GM19043 (cell line): Measurements from ENCODE around the gene CCDC70.

Experiments used
- ATAC-seq: cut with Tn5 transposase; IDR thresholded peaks from one replicate; pipeline ENCODE4 v1.9.1; 2021; ENCODE audit warnings: low read depth; ENCODE audit not compliant: unreplicated experiment

Gene CCDC70

GRCh38 chr13:51828730-51829567 lies 32.8 kb upstream of the CCDC70 start:
- ATAC-seq: no peak

GRCh38 chr13:51829568-51829899 lies 32.2 kb upstream of the CCDC70 start:
- ATAC-seq: no peak

GRCh38 chr13:51831519-51831918 lies 30.2 kb upstream of the CCDC70 start:
- no peak for ATAC-seq

GRCh38 chr13:51832471-51833152 lies 29.2 kb upstream of the CCDC70 start:
- ATAC-seq: no peak

GRCh38 chr13:51833980-51834379 lies 27.8 kb upstream of the CCDC70 start:
- ATAC-seq: no peak

GRCh38 chr13:51834581-51835171 lies 27.1 kb upstream of the CCDC70 start:
- no peak for ATAC-seq

GRCh38 chr13:51837016-51837415 lies 24.8 kb upstream of the CCDC70 start:
- no peak for ATAC-seq

GRCh38 chr13:51838240-51838846 lies 23.4 kb upstream of the CCDC70 start:
- ATAC-seq: no peak

- no peak for ATAC-seq
Measured at GRCh38 chr13:51839711-51840540, 21.8 kb upstream of the CCDC70 start.

- no peak for ATAC-seq
Measured at GRCh38 chr13:51840917-51841316, 20.9 kb upstream of the CCDC70 start.

- ATAC-seq: no peak
Measured at GRCh38 chr13:51841732-51842131, 20.0 kb upstream of the CCDC70 start.

- no peak for ATAC-seq
Measured at GRCh38 chr13:51843529-51843928, 18.2 kb upstream of the CCDC70 start.

- ATAC-seq: no peak
Measured at GRCh38 chr13:51844862-51845573, 16.8 kb upstream of the CCDC70 start, which contains the start of gene TMEM272. TMEM272 (minus strand) TSS chr13:51845177; CDS start chr13:51838530, 6,647 bp downstream.

- ATAC-seq: no peak
Measured at GRCh38 chr13:51845574-51846318, 16.0 kb upstream of the CCDC70 start.

- ATAC-seq: no peak
Measured at GRCh38 chr13:51846756-51847155, 15.0 kb upstream of the CCDC70 start.

GRCh38 chr13:51848674-51849073 lies 13.1 kb upstream of the CCDC70 start:
- ATAC-seq: no peak

GRCh38 chr13:51849145-51850101 lies 12.3 kb upstream of the CCDC70 start:
- ATAC-seq: no peak
